Measurements from ENCODE around the gene CUL4A.

DNA sequence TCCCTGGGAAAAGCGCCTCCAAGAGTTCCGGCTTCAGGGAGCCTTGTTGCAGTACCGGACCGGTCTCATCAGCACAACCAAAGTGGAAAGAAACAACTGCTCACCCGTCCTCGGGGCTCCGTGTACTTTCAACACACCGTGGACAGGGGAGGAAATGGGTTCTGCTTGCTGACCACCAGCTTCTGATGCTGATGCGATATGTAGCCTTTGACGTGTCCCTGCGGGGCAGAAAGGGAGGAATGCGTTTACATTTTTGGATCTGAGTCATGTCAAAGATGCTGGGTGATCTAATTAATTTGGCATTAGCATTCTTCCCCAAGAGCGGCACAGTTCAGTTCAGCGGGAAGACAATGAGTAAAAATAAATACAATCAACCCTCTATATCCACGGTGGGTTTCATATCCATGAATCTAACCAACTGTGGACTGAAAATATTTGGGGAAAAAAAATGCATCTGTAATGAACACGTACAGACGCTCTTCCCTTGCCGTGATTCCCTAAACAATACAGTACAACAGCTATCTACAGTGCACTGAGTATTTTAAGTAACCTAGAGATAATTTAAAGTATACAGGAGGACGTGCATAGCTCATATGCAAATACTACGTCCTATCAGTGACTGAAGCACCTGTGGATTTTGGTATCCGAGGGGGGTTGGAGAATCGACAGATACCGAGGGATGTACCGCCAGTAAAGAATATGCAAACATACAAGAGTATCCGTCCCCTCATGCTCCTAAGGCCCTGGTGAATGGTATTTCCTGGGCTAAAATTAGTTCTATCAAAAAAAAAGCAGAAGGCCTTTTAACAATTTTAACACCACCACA lies 31.1 kb upstream of the CUL4A start:
- TF ChIP-seq, protein P1, sequence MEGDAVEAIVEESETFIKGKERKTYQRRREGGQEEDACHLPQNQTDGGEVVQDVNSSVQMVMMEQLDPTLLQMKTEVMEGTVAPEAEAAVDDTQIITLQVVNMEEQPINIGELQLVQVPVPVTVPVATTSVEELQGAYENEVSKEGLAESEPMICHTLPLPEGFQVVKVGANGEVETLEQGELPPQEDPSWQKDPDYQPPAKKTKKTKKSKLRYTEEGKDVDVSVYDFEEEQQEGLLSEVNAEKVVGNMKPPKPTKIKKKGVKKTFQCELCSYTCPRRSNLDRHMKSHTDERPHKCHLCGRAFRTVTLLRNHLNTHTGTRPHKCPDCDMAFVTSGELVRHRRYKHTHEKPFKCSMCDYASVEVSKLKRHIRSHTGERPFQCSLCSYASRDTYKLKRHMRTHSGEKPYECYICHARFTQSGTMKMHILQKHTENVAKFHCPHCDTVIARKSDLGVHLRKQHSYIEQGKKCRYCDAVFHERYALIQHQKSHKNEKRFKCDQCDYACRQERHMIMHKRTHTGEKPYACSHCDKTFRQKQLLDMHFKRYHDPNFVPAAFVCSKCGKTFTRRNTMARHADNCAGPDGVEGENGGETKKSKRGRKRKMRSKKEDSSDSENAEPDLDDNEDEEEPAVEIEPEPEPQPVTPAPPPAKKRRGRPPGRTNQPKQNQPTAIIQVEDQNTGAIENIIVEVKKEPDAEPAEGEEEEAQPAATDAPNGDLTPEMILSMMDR (IDR thresholded peaks at IDR 0.05; ENCODE audit: low read depth, low read length) = no peak
- TF ChIP-seq EZH2phosphoT487 (IDR thresholded peaks at IDR 0.05; ENCODE audit: low read depth) = no peak

Measured in OCI-LY3 (cell line).